Measurements from ENCODE around the gene NOXO1. TPM values are rescaled to one million over a fixed set of nuclear protein-coding genes. Genes with fewer than 3 reads are reported as not detected.

Gene NOXO1
- total and polyA plus RNA-seq, 9 of the 15 experiments (the other 6 are each of a cell fraction or from before 2014, with no cell fraction given), result not detected

- in situ Hi-C loops (cut with MboI), result no loop called here
- TF ChIP-seq, protein P1, sequence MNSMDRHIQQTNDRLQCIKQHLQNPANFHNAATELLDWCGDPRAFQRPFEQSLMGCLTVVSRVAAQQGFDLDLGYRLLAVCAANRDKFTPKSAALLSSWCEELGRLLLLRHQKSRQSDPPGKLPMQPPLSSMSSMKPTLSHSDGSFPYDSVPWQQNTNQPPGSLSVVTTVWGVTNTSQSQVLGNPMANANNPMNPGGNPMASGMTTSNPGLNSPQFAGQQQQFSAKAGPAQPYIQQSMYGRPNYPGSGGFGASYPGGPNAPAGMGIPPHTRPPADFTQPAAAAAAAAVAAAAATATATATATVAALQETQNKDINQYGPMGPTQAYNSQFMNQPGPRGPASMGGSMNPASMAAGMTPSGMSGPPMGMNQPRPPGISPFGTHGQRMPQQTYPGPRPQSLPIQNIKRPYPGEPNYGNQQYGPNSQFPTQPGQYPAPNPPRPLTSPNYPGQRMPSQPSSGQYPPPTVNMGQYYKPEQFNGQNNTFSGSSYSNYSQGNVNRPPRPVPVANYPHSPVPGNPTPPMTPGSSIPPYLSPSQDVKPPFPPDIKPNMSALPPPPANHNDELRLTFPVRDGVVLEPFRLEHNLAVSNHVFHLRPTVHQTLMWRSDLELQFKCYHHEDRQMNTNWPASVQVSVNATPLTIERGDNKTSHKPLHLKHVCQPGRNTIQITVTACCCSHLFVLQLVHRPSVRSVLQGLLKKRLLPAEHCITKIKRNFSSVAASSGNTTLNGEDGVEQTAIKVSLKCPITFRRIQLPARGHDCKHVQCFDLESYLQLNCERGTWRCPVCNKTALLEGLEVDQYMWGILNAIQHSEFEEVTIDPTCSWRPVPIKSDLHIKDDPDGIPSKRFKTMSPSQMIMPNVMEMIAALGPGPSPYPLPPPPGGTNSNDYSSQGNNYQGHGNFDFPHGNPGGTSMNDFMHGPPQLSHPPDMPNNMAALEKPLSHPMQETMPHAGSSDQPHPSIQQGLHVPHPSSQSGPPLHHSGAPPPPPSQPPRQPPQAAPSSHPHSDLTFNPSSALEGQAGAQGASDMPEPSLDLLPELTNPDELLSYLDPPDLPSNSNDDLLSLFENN (IDR thresholded peaks at IDR 0.05; ENCODE audit: low read depth in 2 of 2, low read length in 2 of 2), result no peak
- TF ChIP-seq YY1 (IDR thresholded peaks at IDR 0.05; ENCODE audit: borderline replicate concordance in 1 of 3, control insufficient read depth in 1 of 3, extremely low read depth in 1 of 3, insufficient read depth in 3 of 3, insufficient read length in 1 of 3, insufficient replicate concordance in 2 of 3, low read depth in 1 of 3, low read length in 2 of 3) (no peak), STAT5B (CRISPR knock-in tag; IDR thresholded peaks at IDR 0.05) (no peak), ZNF584 (CRISPR knock-in tag; IDR thresholded peaks at IDR 0.05; ENCODE audit: low read depth) (no peak), ZNF57 (CRISPR knock-in tag; IDR thresholded peaks at IDR 0.05) (no peak), TAF1 (IDR thresholded peaks at IDR 0.05; ENCODE audit: control insufficient read depth, extremely low read depth, insufficient read depth, low read length, severe bottlenecking) (no peak), NEUROD1 (IDR thresholded peaks at IDR 0.05; ENCODE audit: borderline replicate concordance, low read depth, low read length, partially characterized antibody) (no peak), ETV6 (IDR thresholded peaks at IDR 0.05; ENCODE audit: borderline replicate concordance in 1 of 2, low read depth in 2 of 2, low read length in 1 of 2) (no peak), ETV6 (CRISPR knock-in tag; IDR thresholded peaks at IDR 0.05; ENCODE audit: borderline replicate concordance) (no peak), HBP1 (CRISPR knock-in tag; IDR thresholded peaks at IDR 0.05) (no peak), TCF3 (CRISPR knock-in tag; IDR thresholded peaks at IDR 0.05) (no peak)
- TF ChIP-seq, protein P2, sequence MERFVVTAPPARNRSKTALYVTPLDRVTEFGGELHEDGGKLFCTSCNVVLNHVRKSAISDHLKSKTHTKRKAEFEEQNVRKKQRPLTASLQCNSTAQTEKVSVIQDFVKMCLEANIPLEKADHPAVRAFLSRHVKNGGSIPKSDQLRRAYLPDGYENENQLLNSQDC (CRISPR knock-in tag; IDR thresholded peaks at IDR 0.05), result no peak
- TF ChIP-seq, protein P3, sequence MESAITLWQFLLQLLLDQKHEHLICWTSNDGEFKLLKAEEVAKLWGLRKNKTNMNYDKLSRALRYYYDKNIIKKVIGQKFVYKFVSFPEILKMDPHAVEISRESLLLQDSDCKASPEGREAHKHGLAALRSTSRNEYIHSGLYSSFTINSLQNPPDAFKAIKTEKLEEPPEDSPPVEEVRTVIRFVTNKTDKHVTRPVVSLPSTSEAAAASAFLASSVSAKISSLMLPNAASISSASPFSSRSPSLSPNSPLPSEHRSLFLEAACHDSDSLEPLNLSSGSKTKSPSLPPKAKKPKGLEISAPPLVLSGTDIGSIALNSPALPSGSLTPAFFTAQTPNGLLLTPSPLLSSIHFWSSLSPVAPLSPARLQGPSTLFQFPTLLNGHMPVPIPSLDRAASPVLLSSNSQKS (CRISPR knock-in tag; IDR thresholded peaks at IDR 0.05), result no peak
Measured at GRCh38 chr16:1974157-1975070, 6.9 kb downstream of the NOXO1 start.

More at GRCh38 chr16:1974157-1975070, 6.9 kb downstream of the NOXO1 start:
- Histone ChIP-seq H4K20me1 (replicated peaks; ENCODE audit: control insufficient read depth, insufficient read depth, low read length) (no peaks in the 10 kb centered on the region), H3K27me3 (ENCODE audit: control insufficient read depth in 2 of 2, insufficient read depth in 2 of 2, low read length in 2 of 2) (no peaks in the 10 kb centered on the region), H3K9ac (ENCODE audit: insufficient read depth in 1 of 2, low read depth in 2 of 2, low read length in 2 of 2) (peak overlapping the region in 1 of 2 experiments; percentile 56; a peak in 2 of 4 replicates), H3K79me2 (ENCODE audit: control insufficient read depth, insufficient read depth, low read length) (peaks cover 38% of the 10 kb centered on the region), H3K36me3 (ENCODE audit: control insufficient read depth, insufficient read depth, low read length) (peaks cover 59% of the 10 kb centered on the region; the same call in 2 of the 3 replicates), H3K4me2 (ENCODE audit: insufficient read depth, low read length) (no peak overlapping the region), H3K4me3 (no peak overlapping the region), H3K9me1 (ENCODE audit: control insufficient read depth, insufficient read depth, low read length) (no peaks in the 10 kb centered on the region), H2AFZ (ENCODE audit: low read depth, low read length) (no peak overlapping the region), H3K9me3 (replicated peaks; ENCODE audit: control insufficient read depth, insufficient read depth, low read depth, low read length) (no peaks in the 10 kb centered on the region), H3K4me1 (replicated peaks in 1 of 2; ENCODE audit: control insufficient read depth in 2 of 2, insufficient read depth in 2 of 2, low read length in 2 of 2) (peaks cover 7 to 80% of the 10 kb centered on the region in 2 experiments; a peak in 4 of 5 replicates), H3K27ac (ENCODE audit: extremely low read depth, low read depth, low read length) (no peak overlapping the region)
- no peak for DNase-seq (ENCODE audit: extremely low read depth in 1 of 4, low spot score in 3 of 4)
- no peak for FAIRE-seq
- CTCF ChIA-PET (ENCODE audit: low intra/inter-chr PET ratio), result no interaction called here
- no peak for ATAC-seq
- BruUV-seq (replicated peaks), result no TSS peak
- intact Hi-C loops (cut with micrococcal nuclease), result no loop called here
- 96% methylated on average over 37 of the region's 42 CpGs for WGBS (ENCODE audit: insufficient coverage, low coverage, missing lambda C conversion rate)
- POLR2A ChIA-PET, result interaction anchor here (0.6 to 1.8 kb wide), 5 partner anchors 8 to 113 kb away, joined by 3 to 10 read pairs (median 3); partner anchors contain the start of gene RPS2

Data from K562 (cell line).